HG02759 (cell line): Measurements from ENCODE around the gene HMX1.

Source experiments
- ATAC-seq: cut with Tn5 transposase; IDR thresholded peaks from one replicate; pipeline ENCODE4 v1.9.1; 2021; ENCODE audit warnings: mild to moderate bottlenecking, moderate library complexity; ENCODE audit not compliant: unreplicated experiment

The HMX1 gene

DNA sequence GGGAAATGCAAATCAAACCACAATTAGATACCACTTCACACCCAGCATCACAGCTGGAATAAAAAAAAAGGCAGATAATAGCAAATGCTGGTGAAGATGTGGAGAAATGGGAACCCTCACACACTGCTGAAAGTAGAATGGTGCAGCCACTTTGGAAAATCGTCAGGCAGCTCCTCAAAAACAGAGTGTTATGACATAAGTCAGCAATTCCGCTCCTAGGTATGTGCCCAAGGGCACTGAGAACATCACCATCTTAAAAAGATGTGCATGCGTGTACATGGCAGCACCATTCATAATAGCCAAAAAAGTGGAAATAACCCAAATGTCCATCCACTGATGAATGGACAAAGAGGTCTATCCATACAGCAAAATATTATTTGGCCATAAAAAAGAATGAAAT lies 28.0 kb downstream of the HMX1 start:
- no peak for ATAC-seq

DNA sequence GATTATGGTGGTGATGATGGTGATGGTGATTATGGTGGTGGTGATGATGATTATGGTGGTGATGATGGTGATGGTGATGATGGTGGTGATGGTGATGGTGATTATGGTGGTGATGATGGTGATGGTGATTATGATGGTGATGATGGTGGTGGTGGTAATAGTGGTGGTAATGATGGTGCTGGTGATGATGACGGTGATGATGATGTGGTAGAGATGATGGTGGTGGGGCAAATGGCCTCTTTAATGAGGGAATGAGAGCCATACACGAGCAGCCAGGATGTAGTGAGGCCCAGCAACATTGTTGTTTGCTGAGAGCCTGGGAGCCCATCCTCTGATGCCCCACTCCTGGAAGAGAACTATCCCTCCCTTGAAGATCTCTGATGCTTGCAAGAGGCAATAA lies 29.0 kb downstream of the HMX1 start:
- no peak for ATAC-seq

DNA sequence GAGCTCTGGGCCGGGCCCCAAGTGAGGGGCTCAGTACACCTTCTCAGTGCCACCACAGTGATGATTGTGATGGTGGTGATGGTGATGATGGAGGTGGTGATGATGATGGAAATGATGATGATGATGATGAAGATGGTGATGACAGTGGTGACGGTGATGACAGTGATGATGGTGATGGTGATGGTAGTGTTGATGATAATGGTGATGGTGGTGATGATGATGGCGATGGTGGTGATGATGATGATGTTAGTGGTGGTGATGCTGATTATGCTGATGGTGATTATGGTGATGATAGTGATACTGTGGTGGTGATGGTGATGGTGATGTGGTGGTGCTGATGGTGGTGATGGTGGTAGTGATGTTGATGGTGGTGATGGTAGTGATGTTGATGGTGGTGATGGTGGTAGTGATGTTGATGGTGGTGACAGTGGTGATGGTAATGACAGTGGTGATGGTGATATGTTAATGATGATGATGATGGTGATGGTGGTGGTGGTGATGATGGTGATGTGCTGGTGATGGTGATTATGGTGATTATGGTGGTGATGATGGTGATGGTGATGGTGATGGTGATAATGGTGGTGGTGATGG lies 29.9 kb downstream of the HMX1 start:
- no peak for ATAC-seq

DNA sequence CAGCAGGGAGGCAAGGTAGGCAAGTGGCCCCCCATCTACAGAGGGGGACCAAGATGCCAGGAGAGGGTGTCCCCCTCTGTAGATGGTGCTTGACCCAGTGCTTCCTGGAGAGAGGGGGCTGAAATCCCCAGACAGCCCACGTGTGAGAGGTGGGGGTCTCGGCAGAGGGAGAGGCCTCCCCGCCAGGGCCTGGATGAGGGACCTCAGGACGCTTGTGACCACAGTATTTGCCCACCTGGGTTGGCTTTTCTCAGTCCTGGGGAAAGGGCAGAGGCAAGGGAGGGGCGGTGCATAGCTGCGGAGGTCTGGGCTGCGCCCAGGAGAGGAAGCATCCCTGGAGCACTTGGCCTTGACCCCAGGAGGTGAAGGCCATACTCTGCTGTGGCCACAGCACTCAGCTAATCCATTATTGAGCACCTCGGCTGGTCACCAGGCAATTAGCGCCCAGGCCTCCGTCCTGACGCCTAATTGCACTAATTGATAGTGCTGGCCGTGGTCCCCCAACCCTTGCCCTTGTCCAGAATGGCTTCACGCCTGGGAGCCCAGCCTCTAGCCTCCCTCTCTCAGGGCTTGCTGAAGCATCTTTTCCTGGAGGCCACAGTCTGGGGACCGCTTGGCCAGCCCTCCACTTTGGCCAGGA lies 30.7 kb downstream of the HMX1 start:
- no peak for ATAC-seq

DNA sequence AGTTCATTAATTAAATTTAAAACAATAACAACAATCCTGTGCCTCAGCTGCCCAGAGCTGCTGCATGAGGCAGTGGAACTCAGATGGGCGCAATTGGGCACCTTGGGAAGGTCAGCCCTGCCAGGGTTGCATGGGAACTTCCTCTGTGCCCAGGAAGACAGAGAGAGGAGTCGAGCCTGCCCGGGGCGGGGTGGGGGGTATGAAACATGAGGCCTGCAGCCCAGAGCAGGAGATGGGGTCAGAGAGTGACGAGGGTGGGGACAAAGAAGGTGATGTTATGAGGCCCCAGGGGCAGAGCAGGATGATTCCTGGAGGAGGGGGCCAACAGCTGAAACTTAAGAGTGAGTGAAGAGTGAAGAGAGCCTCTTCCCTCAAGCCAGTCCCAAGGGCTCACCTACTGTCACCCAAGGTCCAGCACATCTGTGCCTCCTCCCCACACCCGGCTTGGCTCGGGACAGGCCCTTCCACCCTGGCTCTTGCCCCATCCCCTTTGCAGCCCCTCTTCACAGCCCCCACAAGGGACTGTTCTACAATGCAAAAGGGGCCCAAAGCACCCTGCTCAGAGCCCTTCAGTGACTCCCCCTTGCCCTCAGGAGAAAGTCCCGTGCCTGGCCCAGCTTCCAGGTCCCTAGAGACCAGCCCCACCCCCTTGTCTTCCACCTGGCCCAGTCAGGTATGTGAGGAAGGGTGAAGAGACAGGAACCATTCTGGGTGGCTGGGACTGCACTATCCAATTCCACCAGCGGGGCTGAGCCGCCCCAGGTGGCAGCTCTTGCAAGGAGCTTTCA lies 31.4 kb downstream of the HMX1 start:
- ATAC-seq, result no peak

DNA sequence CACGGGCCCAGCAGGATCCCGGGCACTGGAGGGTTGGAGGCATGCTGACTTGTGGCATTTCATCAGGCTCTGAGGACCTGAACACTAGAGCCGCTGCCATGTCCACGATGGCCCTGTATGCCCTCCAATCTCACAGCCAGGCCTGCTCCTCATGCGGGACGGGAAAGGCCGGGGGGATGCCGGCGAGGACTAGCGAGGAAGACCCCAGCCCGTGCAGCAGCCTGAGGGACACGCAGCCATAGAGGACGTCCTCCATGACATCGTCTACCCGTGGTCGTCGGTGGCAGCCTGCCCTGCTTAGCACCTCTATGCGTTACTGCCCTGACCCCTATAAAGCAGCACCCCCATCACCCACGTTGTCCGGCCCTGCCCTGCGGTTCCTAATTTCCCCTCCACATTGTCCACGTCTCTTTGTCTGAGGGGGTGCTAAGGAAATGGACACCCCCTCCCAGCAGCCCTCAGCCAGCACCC lies 32.6 kb downstream of the HMX1 start:
- no peak for ATAC-seq

DNA sequence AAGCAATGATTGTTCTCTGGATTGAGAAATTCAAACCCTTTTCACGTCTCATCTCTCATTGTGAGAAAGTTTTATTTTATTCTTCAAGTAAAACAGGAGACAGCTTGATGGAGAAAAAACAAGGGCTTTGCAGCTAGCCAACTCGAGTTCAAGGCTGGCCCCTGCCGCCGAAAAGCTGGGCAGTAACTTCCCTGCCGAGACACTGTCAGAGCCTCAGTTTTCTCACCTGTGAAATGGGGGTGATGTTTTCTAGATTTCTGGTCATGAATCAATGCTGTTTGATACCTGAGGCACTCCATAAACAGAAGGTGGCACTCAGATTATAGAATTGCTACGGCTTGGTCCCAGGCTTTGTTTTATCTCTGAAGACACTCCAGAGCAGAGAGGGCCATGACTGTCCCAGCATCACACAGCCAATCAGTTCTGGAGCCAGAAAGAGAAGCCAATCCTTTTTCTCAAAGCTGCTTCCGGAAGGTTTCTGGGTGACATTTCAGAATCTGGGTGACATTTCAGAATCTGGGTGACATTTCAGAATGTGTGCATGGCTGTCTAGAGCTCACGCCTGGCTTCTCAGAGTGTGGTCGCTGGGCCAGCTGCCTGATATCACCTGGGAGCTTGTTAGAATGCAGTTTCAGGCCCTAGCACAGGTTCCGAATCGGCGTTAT lies 33.2 kb downstream of the HMX1 start:
- no peak for ATAC-seq

DNA sequence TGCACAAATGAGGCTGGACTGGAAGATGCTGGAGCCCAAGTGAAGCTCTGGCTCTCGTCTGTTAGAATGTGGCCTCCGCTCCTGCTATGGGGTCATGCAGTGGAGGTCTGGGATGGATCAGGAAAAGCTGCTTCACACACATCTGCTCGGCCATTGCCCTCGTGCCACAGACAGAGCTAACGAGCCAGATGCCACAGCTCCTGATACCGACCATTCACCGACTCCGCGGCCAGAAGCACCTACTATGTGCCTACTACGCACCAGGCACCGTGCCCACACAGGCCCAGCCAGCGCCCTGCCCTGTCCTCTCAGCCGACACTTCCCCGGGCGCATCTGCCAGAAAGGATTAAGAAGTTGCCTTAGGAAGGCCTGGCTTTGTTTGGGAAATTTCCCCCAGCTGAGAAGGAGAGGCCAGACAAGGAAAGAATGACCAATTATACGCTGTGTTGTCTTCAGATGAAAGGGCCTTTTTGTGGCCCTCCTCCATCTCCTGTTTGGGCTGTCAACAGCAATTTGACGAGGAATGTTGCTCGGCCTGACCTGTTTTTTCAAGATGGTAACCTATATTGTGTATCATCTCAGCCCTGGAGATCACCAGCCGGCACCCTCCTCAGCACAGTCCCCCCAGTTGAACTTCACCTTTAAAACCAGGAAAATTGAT lies 34.3 kb downstream of the HMX1 start:
- ATAC-seq, result no peak

DNA sequence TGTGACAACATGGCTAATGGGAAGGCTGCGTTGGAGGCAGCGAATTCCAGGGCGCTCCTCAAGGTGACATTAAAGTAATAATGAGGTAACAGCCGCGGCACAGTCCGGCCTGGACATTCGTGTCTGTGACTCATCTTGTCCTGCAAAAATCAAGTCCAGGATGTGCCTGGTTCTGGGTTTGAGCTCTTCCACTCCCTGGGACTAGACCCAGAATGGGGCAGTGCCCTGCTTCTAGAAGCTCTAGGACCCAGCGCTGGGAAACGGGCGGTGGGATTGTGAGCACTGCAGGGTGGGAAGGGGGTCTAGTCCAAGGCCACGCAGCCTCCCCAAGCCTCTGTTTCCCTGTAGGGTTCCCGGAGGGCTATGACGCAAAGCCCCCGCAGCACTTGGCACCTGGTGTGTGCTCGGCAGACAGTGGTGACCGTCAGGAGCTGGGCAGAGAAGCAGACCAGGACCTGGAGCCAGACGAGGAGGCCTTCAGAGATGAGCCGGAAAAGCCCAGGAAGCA lies 34.9 kb downstream of the HMX1 start:
- no peak for ATAC-seq

DNA sequence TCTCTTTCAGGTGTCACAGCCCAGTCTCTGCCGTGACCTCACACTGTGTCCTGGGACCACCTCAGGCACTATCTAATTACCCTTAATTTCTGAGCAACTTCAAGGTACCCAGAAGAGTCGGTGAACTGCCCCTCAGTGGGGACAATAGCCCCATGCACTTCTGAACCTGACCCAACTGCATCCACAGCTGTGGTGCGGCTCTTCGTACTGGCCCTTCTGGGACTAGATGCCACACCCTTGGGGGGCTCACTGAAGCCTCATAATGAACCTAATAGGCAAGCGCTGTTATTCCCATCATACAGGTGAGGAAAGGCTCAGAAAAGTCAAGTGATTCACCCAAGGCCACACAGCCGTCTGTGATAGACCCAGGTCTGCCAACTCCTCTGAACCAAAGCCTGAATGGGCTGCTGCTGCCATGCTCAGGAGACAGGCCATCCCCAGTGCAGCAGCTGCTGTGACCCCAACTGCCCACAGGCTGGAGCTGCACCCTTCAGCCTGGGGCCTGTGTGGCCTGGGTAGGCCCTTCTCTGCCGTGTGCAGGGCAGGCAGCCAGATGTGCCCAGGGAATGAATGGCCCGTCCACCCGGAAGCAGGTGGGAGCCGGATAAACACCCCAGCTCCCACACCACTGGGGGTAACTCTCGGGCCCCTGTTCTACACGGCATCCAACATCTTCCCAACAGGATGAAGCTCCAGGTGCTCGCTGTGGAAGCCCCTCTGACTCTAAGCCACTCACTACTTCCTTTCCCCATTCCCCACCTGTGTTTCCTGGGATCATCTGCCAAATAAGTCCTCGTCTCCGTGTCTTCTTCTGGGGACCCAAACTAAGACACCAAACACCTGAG lies 35.9 kb downstream of the HMX1 start:
- ATAC-seq, result no peak

DNA sequence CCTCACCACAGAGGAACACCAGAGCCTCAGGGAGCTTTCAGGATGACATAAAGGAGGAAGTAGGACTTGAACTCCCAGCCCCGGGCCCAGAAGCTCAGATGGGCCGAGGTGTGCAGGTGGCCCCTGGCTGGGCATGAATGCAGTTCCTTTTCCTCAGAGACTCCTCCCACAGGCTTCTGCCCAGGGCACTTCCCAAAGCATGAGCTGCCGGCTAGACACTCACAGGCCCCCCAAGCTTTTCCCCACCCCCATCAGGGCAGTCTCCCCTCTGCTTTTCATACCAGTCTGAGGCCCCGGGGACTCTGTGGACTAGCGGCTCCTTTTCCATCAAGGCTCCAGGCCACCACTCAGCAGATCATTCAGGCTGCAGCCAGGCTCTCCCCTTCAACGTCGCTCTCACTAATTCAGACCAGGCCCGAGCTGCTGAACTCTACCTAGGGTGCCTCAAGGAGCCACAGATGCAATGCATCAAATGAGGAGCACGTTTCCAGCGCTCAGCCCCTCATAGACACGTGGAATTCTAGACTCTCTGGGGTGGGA lies 36.9 kb downstream of the HMX1 start:
- no peak for ATAC-seq

DNA sequence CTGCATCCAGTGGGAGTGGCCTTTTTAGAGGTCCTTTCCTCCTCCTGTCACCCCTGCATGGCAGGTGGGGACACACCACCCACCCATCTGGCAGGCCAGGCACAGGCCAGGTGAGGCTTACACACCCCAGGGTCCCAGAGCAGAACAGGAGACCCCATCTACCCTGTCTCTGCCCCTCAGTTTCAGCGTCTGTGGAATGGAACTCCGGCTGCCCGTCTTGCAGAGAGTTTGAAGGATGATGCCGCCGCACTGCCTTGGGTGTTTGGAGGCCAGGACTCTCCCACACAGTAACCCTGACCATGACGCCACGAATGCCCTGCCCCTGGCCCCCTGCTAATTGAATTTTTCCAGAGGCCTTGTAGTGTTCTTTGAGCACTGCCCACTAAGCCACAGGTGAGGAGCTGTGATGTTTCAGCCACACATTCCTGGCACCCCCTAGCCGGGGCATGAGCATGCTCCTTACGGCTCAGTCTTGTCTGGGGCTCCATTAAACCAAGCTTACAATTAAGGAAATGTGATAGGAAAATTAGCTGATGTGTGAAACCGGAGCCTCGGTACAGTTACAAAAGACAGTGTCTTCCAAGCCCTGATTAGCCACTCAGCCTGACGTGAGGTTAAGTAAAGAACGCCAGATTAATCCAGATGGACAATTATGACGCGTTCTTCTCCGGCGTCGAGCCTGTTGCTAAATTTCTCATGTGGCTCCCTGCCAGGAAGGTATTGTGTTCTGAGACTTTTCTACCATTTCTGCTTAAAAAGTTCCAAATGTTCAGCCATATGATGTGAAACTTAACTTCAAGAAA lies 39.3 kb downstream of the HMX1 start:
- ATAC-seq, result no peak

DNA sequence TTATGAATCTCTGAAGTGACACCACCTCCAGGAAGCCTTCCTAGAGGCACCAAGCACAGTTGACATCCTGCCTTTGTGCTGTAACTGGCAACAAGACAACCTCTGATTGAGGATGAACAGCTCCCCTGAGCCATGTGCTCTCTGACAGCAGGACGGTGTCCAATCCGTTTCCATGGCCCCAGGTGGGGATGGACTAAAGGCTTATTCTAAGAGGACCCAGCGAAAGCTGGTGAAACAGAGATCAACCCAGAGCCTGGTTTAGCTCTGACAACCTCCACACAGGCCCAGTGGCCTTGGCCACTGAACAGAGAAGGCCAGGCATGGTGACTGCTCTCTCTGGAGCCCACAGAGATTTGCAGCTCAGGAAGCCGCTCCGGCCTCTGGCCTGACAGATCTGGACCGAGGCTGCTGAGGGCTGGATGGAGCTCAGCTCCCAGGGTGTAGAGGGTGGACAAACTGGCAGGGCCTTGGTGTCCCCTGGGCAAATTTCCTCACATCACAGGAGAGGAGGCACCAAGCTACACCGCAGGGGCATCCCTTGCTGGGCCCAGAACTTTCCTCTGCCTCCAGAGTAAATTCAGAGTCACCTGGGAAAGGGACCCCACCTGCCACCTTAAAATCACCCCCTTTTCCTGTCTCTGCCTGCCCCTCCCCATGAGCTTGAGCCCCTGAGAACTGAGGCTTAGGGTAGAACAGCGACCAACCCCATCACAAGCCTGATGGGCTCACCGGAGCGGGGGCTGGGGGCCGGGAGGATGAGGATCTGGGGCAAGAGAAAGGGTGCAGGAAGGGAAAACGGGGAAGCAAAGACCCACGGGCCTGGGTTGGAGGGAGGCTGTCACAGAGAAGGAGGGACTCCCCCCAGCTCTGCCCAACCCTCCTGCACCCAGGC lies 40.2 kb downstream of the HMX1 start:
- ATAC-seq, result no peak

DNA sequence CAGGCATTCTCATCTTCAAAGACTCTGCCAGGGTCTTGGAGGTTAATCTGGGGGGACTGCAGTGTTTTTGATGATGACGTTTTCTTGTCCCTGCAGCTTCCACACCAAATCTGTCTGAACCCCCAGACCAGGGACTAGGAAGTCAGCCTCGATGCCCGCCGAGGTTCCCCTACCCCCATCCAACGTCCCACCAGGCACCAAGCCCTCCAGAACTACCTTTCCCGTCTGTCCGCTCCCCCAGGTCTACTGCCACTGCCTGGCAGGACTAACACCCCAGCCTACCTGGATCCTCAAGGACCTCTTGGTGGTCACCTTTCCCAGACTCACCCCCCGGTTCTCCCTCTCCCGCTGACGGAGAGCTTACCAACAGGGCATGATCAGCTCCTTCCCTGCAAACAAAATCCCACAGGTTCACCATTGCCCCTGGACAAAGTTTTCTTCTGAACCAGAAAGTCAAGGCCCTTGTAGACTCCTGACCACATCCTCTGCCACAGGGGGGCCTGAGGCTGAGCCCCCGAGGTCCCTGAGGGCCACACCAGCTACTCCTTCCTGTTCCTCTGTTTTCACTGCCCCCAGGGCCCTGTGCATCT lies 40.9 kb downstream of the HMX1 start:
- ATAC-seq, result no peak

DNA sequence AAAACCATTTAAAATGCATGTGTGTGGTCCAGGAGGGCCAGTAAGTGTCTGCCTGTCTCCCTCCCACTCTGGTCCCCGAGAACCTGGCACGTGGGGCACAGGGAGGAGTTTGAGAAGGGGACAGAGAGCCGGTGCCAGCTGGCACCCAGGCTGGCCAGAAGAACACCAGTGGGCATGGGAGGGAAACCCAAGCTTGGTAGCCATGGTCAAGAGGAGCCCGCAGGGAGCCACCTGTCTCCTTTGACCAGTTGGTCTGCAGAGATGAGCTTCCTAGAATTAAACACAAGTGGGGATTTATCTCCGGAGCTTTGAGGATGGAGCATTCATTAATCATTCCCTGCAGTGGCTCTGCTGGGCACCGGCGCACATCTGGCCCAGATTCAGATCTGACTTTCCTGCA lies 41.6 kb downstream of the HMX1 start:
- ATAC-seq, result no peak

DNA sequence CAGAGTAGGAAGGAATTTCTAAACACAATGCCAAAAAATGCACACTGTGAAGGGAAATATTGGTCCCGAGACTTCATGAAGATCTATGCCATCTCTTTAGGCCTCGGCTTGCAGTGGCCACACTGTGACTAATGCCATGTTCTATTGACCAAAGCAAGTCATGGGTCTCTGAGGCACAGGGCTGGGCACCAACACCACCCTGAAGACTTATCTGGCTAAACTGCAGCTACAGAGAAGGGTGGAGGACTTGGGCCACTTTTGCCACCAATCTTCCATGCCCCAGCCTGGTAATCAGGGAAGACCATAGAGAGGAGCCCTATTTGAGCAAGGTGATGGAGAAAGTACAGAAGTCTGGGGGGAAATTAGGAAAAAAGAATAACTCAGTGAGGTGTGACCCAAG lies 42.1 kb downstream of the HMX1 start:
- no peak for ATAC-seq

DNA sequence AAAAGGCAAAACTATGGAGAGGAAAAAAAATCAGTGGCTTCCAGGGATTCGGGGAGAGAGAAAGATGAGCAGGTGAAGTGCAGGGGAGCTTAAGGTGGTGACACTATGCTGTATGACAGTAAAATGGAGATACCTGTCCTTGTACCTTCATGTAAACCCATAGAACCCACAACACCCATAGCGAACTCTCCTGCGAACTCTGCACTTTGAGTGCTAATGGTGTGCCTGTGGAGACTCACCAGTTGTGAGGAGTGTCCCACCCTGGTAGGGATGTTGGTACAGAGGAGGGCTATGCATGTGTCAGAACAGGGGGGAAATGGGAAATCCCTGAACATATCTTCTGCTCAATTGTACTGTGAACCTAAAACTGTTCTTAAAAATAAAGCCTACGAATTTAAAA lies 42.8 kb downstream of the HMX1 start:
- ATAC-seq, result no peak
